NCI-H2107 treated with DMSO at 0.1 percent for 48 hours (cell line): ENCODE data around the gene PFAS.
"Not testable (repeated sequence)": the region's sequence is repeated elsewhere in the genome, so short reads cannot be mapped to it uniquely, and the experiment has no call there.

Source experiments
- DNase-seq: peaks from one replicate; lab custom pipeline; 2025; ENCODE audit not compliant: unreplicated experiment; lab: John Stamatoyannopoulos, UW

PFAS gene, protein sequence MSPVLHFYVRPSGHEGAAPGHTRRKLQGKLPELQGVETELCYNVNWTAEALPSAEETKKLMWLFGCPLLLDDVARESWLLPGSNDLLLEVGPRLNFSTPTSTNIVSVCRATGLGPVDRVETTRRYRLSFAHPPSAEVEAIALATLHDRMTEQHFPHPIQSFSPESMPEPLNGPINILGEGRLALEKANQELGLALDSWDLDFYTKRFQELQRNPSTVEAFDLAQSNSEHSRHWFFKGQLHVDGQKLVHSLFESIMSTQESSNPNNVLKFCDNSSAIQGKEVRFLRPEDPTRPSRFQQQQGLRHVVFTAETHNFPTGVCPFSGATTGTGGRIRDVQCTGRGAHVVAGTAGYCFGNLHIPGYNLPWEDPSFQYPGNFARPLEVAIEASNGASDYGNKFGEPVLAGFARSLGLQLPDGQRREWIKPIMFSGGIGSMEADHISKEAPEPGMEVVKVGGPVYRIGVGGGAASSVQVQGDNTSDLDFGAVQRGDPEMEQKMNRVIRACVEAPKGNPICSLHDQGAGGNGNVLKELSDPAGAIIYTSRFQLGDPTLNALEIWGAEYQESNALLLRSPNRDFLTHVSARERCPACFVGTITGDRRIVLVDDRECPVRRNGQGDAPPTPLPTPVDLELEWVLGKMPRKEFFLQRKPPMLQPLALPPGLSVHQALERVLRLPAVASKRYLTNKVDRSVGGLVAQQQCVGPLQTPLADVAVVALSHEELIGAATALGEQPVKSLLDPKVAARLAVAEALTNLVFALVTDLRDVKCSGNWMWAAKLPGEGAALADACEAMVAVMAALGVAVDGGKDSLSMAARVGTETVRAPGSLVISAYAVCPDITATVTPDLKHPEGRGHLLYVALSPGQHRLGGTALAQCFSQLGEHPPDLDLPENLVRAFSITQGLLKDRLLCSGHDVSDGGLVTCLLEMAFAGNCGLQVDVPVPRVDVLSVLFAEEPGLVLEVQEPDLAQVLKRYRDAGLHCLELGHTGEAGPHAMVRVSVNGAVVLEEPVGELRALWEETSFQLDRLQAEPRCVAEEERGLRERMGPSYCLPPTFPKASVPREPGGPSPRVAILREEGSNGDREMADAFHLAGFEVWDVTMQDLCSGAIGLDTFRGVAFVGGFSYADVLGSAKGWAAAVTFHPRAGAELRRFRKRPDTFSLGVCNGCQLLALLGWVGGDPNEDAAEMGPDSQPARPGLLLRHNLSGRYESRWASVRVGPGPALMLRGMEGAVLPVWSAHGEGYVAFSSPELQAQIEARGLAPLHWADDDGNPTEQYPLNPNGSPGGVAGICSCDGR (N-terminal part only)

DNA sequence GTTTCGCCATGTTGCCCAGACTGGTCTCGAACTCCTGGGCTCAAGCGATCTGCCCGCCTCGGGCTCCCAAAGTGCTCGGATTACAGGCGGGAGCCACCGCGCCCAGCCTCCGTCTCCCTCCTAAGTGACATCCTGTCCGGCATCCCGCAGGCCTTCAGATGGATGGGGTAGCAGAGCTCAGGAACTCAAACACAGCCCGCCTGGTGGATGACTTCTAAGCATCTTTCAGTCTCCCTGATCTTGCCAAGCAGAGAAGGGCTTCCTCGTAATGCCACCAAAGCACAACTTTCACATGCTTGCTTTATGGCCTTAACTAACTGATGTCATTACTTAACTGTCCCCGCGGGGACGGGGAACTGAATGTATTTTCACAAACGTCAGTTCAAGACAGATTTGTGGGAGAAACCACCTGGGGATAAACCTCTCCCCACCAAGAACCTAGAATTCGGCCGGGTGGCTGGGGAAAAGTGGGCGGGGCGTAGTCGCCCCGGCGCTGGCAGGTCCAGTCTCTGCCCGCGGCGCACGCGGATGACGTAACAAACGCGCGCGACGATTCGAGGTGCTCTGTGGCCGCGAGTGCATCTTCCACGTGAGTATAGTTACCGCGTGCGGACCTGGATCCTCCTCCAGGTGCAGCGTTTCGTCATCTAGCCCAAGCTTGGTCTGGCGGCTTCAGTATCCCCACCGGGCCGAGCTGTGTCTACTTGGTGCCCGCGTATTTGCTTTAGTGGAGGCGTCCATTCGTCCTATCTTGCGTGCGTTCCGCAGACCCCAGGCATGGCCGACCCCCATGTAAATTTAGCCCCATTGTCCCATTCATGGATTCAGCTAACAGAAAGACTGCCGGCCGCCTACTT is at the start of gene PFAS:
Gene PFAS, plus strand, starts transcription at position 539 of the 857 bp plus-strand sequence. CDS start 4,649 bp downstream, outside the sequence.
- peak; percentile 85 for DNase-seq

DNA sequence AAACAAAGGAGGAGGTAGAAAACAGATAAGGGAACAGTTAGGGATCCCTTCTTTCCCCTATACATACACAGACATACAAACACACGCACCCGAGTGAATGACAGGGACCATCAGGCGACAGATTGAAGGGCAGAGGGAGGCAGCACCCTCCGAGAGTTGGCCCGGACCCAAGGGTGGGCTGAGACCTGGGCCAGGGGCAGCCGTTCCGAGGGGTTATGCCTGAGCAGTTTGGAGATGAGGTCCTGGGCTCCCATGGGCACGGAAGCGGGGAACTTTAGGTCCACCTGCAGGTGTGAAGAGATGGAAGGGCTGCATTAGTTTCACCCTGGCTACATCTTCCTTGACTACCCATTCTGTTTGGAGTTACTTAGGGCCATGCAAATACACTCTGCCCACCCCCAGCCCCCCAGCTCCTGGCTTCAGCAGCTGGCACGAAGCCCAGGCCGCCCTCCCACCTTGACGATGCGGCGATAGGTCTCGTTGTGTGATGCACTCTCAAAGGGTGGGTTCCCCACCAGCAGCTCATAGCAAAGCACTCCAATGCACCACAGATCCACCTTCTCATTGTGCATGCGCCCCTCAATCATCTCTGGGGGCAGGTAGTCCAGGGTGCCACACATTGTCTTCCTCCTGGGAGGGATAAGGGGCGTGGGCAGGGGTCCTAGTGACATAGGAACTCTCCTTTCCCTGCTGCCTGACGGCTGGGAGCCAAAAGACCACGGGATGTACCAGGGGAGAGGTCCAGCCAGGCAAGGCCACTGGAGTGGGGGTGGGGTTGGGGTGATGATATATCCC is 44.1 kb upstream of the PFAS start:
- DNase-seq: no peak

DNA sequence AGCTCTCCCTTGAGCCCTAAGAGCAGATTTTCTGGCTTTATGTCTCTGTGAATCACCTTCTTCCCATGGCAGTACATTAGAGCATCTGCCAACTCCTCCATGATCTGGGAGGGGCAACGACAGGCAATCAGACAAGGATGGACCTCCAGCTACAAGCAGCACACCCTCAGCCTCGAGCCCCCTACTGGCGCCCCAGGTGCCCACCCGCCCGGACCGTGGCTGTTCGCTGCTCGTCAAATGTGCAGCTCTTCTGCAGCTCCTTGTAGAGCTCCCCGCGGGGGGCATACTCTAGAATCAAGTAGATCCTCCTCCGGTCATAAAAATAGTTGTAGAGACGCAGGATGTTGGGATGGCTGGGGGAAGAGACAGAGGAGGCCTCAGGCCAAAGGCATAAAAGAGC is 42.6 kb upstream of the PFAS start:
- no peak for DNase-seq

DNA sequence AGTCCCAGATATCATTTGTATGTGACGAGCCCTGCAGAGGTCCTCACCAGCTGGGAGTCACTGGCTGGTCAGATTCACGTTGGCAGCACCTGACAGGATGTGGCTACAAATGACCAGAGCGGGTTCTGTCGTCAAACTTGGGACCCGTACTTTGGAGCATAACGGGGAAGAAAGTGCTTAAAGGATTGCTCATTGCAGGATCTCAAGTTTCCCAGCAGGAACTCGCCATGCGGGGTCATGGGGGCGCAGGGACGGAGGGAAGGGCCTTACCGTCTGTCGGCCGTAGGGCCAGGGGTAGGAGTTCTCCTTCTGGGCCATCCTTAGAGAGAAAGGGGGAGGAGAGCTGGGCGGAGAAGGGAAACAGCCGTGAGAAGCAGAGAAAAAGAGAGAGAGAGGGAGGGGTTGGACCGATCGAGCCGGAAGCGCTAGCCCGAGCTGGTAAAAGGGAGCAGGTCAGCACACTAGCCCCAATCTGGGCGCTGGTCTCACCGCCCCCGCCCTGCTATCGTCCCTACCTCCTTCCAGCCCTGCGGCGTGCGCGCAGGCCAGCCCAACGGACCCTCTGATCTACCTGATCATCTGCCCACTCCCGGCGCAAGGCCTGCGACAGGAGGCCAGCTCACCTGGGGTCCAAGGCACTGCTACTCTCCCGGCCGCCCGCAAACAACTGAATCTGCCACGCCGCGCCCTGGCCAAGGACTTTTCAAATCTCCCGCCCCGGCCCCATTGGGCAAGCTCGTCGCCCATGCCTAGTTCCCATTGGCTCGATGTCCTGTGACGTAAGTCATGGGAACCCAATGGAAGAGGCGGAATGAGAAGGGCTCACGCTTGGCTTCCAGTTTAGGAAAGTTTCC is 39.0 kb upstream of the PFAS start, which contains the start of gene AURKB:
Gene AURKB, minus strand, starts transcription at position 669 of the 854 bp plus-strand sequence. Its CDS starts 351 bp downstream, at position 318.
- peak; percentile 44 for DNase-seq

DNA sequence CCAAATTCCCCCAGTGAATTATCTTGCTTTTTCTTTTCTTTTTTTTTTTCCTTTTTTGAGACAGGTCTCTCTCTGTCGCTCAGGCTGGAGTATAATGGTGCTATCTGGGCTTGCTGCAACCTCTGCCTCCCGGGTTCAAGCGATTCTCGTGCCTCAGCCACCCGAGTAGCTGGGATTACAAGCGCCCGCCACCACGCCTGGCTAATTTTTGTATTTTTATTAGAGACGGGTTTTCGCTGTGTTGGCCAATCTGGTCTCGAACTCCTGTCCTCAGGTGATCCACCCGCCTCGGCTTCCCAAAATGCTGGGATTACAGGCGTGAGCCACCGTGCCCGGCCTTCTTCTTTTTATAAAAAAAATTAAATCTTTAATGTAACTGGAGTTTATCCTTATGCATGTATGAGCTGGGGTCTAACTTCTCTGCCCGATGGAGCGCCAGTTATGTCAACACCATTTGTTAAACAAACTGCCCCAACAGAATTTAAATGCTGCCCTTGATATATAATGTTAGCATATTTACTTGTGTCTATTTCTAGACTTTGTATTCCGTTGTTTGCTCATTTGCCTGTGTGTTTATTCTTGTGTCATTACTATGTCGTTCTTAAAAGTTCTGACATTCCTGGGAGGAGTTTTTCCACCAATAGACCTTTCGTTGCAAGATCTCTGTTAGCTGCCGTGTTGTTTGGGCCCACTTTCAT is 38.2 kb upstream of the PFAS start:
- no peak for DNase-seq

DNA sequence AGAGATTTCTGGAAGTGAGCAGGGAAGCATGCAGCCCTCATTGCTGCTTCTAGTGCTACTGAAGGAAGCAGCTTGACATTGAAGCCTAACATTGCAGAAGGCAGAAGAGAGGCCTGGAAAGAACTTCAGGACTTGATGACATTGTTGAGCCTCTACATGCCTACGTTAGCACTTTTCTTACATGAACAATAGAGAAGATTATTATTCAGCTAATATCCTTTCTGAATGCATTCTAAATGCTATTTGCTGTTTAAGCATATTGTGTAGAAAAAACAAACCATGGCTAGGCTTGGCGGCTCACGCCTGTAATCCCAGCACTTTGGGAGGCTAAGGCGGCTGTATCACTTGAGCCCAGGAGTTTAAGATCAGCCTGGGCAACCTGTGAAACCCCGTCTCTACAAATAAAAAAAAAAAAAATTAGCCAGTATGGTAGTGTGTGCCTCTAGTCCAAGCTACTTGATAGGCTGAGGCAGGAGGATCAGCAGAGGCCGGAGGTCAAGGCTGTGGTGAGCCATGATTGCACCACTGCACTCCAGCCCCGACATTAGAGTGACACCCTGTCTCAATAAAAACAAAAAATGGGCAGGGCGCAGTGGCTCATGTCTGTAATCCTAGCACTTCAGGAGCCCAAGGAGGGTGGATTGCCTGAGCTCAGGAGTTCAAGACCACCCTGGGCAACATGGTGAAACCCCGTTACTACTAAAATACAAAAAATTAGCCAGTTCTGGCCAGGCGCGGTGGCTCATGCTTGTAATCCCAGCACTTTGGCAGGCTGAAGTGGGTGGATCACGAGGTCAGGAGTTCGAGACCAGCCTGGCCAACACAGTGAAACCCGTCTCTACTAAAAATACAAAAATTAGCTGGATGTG is 36.5 kb upstream of the PFAS start:
- no peak for DNase-seq

DNA sequence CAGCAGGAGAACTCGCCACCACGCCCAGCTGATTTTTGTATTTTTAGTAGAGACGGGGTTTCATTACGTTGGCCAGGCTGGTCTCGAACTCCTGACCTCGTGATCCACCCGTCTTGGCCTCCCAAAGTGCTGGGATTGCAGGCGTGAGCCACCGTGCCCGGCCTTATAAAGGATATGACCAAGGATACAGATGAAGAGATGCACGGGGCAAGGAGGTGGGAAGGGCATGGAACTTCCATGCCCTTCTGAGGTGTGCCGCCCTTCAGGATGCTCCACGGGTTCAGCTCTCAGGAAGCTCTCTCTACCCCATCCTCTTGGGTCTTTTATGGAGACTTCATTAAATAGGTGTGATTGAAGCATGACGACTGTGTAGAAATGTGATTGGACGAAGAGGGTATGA is 35.1 kb upstream of the PFAS start:
- not testable (repeated sequence) for DNase-seq

DNA sequence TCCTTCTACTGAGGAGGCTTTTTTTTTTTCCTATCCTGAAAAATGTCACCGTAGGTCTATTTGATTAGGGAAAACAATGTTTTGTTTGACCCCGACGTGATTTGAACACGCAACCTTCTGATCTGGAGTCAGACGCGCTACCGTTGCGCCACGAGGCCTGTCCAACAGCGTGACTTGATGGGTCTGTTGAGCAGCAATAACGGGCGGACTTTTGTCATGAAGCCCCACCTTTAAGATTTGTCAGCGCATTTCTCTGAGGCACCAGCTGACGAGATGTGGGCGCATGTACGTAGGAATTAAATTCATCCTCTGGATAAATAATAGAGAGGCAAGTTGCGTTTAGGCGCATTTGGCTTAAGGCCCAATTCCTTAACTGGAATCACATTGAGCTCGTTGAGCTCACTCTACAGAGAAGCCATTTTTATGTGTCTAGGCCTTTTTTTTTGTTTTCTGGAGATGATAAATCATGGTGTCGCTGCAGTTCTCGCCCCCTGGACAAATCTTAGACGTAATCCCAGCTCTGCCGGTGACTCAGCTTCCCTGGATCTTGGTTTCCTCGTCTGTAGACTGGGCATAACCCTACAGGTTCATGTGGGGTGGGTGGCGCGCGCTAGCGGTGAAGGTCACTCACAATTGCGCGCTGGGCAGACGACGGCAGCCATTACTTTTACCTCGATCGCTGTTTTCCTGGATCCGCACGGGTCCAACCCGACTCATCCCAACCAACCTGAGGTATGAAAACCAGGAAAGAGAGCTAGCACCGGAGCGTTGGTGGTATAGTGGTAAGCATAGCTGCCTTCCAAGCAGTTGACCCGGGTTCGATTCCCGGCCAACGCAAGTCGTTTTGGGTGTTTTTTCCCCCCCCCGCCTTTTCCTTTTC is 28.1 kb upstream of the PFAS start:
- DNase-seq: peak; percentile 62

DNA sequence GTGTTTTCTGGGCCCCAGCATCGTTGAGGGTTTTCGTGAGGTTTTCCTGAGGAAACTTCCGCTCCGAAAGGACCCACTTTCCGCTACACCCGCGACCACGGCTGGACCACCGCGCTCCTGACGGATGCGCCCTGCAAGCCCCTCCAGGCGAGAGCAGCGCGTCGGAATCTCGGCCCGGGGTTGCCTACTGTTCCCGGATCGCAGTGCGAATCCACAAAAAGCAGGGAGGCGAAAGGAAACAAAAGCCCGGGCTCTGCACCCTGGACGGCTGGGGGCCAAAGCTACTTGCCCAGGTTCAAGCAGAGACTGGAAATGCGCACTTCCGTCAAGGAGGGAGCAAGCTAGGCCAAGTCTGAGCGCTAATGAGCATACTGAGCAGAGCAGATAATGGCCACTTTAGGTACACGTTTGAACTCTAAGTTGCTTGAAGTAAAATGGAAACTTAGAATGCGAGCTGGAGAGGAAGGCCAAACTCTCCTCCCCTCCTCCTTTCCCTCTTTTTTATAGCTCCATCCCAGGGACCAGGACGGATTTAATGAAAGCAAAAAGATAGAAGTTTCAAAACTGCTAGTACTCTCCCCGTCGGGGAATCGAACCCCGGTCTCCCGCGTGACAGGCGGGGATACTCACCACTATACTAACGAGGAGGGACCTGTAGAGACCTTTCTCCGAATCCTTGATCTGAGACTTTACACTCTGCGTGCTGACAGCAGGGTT is 27.3 kb upstream of the PFAS start:
- peak; percentile 78 for DNase-seq

DNA sequence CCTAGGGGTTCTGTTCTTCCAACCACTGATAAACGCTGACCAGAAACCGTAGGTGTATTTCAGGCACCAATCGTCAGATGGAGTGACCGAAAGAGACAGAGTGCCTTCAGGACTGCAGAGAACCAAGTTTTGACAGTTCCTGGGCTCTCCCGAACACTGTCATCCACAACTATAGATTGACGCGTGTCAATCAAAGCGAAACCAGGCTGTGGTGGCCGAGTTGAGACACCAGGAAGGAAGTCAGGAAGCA is 26.8 kb upstream of the PFAS start:
- no peak for DNase-seq

DNA sequence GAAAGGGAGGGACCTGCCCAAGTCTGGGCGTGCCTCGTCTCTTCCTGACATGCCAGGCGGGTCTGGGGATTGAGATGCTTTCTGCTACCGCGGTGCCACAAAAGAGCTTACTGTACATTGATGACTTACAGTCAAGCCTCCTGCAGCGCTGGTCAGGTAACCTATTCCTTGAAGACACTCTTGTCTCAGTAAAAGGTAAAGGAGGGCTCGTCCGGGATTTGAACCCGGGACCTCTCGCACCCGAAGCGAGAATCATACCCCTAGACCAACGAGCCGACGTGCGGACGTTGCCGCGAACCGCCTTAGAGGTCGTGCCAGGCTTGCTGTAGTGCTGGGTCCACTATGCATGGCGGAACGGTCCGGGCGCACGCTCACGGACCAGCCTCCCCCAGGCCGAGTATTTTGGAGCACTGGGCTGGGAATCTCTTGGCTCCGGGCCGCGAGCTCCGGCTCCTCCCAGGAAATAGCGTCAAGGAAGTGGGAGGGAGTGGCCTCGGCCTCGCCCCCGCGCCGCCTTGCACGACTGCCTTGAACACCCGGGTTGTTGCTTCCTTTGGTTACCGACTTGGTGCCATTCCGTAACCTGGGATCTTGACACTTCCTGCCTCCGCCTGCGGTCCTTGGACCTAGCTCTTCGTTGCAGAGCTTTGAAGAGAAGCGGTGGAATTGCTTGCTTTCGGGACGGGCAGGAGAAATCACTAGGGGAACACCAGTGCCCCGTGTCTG is 26.3 kb upstream of the PFAS start:
- peak; percentile 57 for DNase-seq

DNA sequence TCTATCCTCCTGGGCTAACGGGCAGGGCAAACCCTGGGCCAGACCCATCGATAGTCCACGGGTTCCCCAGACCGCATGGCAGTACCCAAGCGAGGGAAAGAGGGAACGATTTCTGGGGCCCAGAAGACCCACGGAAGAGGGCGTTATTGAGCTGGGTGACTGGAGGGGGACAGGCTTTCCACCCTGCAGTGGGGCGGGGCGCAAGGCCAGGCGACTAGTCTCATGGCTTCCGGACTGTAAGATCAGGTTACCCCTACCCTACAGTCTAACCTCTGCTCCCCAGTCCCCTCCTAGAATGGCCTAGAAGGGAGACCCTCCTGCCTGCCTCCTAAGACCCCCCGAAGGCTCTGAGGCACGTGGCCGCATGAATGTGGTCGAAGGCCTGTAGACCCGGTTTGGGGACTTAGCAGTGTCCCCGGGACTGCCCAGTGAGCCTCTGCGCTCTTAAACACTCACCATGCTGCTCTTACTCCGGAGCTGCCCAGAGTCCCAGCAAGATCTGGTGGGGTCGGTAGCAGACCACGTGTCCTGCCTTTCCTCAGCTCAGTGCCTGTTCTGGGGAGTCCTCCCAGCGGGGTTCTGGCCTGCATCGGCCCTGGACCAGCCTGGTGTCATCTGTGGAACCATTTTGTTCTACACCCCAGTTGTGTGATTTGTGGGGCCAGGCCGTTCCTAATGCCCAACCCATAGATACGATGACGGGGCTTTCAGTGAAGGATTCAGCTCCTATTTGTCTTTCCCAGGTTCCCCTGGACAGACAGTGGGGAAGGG is 25.5 kb upstream of the PFAS start:
- DNase-seq: peak; percentile 16

DNA sequence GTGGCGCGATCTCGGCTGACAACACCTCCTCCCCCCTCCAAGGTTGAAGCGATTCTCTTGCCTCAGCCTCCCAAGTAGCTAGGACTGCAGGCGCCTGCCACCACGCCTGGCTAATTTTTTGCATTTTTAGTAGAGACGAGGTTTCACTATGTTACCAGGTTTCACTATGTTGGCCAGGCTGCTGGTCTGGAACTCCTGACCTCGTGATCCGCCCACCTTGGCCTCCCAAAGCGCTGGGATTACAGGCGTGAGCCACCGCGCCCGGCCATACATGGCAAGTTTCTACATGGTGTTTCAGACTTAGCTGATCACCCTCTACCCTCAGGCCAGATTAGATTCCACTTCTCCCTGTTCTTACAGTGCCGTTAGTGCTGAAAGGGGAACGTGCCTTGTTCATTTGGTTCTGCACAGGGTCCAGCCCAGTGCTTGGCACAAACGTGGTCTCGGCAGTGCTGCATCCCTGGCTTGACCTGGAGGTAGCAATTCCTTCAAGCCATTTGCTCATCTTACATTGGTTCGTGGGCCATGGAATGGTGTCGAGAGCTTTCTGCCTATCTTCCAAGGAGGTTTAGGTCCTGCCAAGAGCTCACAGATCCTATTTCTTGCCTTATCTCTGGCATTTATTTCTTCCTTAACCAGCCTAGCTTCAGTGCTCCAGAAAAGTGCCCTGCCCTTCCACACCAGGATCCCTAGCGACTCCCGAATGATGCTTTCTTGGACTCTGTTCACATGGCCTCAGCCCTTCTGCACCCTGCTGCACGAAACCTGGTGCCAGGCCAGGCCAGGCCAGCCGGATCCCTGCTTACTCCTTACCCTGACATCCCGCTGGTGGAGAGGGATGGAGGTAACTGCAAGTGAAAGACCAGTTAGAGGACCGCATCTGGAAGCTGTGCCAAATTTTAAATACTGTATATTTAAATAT is 23.9 kb upstream of the PFAS start:
- DNase-seq: no peak
